ENCODE measurements around the gene MBTPS1.

The MBTPS1 gene

DNA sequence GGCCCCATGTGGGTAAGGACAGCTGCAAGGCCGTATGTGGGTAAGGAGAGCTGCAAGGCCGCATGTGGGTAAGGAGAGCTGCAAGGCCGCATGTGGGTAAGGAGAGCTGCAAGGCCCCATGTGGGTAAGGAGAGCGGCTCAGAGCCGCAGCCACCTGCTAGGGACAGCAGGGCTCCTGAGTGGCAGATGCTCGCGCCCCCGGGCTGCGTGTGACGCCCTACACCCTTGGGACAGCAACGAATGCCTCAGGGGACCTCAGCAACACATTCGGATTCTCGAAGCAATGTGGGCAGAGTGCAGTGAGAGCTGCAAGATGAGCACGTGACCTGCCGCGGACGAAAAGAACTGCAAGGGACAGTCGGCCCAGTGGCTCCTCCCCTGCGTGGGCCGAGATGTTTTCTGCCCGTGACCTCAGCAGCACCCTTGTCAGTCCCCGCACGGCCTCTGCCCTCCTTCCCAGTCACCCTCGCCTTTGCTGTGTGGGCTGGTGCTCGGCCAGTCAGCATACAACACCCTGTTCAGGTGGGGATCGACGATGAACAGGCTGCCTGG is 64.6 kb downstream of the MBTPS1 start:
- no peak for DNase-seq (ENCODE audit: low read depth)

DNA sequence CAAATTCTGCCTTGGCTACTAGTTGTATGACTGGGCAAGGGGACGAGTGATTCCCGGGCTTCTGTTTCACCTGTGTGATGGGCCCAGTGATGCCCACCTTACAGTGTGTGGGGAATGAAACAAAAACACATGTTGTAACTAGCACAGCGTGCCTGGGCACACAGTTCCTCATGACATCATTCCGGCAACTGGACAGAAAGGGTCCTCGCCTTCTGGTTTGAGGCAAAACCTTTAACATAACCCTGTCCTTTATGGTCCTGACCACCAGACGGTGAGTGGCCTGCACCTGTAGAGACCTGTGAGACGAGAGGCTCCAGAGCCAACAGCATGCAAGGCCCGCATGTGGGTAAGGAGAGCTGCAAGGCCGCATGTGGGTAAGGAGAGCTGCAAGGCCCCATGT is 66.4 kb downstream of the MBTPS1 start:
- DNase-seq (ENCODE audit: low read depth), result no peak

DNA sequence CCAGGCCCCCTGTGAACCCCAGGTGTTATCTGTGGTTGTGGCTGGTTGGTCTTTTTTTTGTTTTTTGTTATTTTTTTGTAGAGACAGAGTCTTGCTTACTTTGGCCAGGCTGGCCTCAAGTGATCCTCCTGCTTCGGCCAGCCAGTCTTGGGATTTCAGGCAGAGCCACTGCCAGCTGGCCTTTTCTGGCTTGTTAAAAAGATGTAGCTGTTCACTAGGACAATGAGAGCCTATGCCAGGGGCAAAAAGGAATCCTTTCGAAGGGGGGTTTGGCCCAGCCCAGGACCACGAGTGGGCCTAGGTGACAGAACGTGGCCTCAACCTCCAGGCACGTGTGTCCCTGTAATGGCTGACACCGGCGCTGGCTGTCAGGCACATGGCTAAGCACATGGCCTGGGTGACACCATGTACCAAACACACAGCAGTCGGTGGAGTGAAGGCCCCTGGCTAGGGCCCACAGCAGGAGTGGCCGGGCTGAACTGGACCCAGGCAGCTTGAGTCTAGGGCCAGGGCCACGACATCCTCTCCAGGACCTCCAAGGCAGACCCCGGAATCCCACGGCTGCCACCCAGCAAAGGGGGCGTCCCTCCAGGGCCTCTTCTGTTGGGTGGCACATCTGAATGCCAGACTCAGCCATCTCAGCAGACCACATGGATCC is 67.2 kb downstream of the MBTPS1 start:
- DNase-seq (ENCODE audit: low read depth), result no peak

DNA sequence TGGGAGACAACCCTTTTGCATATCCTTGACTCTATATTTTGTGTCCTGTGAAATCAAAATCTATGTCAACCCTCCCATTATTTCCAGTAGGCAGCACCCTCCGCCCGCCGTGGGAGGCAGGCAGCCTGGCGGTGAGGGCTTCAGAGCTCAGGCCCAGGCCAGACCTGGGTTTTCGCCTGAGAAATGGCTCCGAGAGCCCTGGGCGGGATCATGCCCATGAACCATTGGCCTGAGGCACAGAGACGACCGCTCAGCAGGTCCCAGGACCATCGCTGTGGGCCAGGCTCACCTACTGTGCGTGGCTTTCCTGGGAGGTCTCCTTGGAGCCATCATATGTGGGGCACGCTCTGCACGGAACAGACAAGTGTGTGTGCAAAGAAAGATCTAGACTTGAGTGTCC is 67.9 kb downstream of the MBTPS1 start:
- DNase-seq (ENCODE audit: low read depth), result no peak

GRCh38 chr16:84048270-84048669 is 68.5 kb downstream of the MBTPS1 start:
- DNase-seq (ENCODE audit: low read depth), result no peak

DNA sequence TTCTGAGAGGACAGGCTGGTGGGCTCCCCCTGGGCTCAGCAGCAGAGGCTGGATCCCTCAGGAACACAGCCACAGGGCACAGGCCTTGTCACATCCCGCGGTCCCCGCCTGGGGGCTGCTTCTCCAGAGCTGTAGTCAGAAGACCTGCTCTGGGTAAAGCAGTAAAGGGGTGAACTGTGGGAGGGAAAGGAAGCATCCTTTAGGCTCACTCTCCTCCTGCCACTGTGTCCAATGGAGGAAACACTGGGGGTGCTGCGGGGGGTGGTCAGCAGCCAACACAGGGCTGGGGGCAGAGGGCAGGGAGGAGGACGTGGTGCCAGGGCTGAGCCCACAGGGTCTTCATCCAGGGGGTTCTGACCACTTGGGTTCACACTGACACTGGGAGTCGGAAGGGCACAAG is 69.1 kb downstream of the MBTPS1 start:
- no peak for DNase-seq (ENCODE audit: low read depth)

DNA sequence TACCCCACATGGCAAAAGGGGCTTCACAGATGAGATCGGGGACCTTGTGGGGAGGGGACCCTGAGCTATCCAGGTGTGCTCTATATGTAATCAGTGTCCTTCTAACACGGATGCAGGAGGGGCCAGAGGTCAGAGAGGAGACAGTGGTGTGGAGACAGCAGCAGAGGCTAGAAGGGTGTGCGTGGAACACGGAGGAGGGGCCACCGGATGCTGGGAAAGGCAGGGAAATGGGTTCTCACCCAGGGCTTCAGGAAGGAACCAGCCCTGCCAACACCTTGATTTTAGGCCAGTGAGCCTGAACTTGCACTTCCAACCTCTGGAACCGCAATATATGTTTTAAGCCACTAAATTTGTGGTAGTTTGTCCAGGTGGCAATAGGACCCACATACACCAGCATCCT is 69.5 kb downstream of the MBTPS1 start:
- no peak for DNase-seq (ENCODE audit: low read depth)

DNA sequence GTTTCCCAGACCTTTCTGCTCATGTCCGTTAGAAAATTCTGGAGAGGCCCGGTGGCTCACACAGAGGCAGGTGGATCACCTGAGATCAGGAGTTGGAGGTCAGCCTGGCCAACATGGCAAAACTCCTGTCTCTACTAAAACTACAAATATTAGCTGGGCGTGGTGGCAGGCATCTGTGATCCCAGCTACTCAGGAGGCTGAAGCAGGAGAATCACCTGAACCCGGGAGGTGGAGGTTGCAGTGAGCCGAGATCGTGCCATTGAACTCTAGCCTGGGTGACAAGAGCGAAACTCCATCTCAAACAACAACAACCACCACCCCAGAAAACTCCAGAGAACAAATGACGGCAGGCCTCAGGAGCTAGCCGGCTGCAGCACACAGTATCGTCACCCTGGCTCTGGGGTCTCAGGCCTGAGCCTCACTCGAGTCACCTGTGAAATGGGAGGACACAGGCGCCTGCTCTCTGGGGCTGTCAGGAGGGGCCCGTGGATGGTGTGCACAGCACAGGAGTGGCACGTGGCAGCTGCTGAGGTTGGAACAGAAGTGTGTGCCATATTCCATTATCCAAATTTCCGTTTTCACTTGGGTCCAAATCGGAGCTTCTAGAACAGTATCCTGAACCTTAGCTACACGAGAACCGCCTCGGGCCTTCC is 70.8 kb downstream of the MBTPS1 start:
- no peak for DNase-seq (ENCODE audit: low read depth)

- DNase-seq (ENCODE audit: low read depth), result no peak
These were observed 71.5 kb downstream of the MBTPS1 start for GRCh38 chr16:84045001-84045817.

- no peak for DNase-seq (ENCODE audit: low read depth)
These were observed 72.6 kb downstream of the MBTPS1 start for GRCh38 chr16:84044118-84044488.

GRCh38 chr16:84043486-84044117 is 73.1 kb downstream of the MBTPS1 start:
- no peak for DNase-seq (ENCODE audit: low read depth)

DNA sequence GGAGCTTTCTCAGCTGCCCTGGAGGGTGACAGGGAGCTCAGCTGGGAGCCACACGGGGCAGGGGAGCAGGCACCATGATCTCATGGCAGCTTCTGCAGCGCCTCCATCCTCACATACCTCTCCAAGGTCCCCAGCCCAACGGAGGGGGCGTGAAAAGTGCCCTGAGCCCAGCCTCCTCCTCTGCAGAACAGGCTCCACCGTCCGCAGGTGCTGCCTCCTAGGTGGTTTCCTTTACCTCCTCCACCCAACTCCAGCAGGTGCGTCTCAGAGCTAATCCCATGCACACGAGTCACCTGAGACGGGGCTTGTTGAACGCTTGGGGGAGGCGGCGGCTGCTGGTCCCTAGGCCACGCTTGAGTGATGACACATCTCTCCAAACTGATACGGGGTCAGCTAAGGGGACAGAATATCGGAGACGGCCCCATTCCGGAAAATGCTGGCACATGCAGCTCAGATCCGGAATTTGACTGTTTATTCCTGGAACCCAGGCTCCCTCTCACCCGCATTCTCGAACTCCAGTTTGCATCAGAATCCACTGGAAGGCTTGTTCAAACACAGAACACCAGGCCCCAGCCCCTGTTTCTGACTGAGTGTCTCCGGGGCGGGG is 73.8 kb downstream of the MBTPS1 start:
- DNase-seq (ENCODE audit: low read depth), result no peak

DNA sequence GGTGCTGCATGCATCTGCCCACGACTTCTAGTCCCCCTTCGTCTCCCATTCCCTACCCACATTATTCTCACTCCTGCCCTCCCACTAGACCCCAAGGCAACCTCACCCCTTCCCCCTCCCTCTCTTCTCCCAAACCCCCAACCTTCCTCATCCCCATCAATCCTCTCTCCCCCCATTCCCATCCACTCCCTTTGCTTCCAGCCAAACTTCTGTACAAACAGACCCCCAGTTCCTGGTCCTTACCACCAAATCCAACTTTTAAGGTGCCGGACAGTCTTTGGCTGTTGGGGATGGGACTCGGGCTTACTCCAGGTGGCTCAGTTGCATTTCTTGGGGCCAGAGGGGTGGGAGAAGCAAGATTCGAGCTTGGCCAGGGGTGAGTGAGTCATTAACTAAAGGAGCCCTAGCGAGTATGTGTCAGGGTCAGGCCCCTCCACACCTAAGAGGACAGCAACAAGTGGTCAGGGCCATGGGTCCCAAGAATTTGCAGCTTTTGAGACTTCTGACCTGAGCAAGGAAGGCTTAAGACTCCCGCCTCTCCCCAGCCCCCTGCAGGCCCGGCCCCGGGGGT is 74.3 kb downstream of the MBTPS1 start, which contains the start of gene SLC38A8:
TSS of gene SLC38A8 (minus strand) at position 488 of the 571 bp plus-strand sequence. CDS start 638 bp downstream, outside the sequence.
- no peak for DNase-seq (ENCODE audit: low read depth)

DNA sequence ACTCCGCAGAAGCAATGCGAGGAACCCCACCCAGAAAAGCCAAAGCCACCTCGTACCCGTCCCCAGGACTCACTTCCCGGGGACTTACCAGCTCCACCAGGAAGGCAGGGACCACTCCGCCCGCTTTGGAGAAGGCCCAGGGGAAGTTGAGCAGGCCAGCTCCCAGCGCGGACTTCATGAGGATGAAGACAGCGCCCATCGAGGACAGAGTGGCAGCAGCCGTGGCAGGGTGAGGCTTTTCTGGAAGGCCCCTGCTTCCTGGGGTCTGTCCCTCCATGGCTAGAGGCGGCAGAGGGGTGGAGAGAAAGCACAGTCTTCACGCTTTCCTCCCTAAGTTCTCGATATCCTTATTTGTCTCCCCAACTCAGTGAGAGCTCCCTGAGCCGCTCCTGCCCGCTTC is 74.9 kb downstream of the MBTPS1 start:
- DNase-seq (ENCODE audit: low read depth), result no peak

DNA sequence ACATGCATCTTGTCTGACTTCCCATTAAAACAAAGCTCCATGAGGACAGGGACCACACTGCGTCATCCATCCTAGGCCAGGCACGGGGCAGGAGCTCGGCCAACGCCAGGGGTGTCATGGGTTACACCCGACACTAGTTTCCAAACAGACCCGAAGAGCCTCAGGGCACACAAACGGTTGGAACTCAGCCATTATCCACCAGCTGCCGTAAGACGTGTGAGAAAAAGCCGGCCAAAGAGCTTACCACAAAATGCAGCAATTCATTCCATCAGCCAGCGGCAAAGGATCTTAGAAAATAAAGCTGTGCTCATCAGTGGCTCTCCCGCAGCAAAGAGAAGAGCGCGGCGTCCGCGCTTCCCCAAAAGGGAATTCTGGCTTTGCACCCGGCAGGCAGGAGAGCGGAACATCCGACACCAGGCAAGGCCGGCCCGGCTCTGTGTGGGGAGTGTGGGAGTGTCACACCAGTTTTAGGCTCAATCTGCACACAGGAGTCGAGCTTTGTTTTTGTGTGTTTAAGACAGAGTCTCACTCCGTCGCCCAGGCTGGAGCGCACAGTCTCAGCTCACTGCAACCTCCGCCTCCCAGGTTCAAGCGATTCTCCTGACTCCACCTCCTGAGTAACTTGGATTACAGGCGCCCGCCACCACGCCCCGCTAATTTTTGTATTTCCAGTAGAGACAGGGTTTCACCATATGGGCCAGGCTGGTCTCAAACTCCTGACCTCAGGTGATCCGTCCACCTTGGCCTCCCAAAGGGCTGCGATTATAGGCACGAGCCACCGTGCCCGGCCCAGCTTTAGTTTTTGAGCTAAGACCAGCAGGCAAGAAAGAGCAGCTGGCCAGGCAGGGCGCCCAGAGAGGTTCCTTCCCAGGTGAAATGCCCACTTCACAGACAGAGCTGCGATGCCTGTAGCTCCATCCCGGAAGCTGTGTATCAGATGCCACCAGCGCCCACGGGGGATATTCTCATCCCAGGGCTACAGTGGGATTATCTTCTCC is 75.6 kb downstream of the MBTPS1 start:
- DNase-seq (ENCODE audit: low read depth), result peak; percentile 63

DNA sequence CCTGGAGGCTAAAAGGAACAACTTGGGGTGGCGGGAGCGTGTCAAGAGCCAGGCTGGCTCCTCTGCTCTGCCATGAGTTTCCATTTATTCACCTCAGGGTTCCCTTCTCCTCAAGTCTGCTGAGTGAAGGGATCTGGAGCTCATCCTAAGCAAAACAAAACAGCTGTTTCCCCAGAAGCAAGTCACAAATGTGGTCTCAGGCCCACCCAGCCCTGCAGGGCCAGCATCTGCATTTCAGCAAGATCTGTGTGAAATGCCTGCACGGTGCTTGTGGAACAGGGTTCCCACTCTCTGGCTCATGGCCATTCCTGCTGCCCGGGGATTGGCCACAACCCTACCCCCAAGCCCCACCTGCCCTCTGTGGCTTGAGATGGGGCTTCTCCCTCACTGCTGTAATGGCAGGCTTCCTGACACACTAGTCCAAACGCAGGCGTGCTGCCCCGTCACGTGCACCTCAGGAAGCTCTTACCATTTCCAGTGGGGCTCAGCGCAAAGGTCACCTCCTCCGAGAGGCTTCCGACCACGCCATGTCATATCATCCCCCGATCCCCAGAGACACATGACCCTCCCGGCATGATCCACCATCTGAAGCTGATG is 76.4 kb downstream of the MBTPS1 start:
- DNase-seq (ENCODE audit: low read depth), result no peak

GRCh38 chr16:84039696-84040095 is 77.0 kb downstream of the MBTPS1 start:
- DNase-seq (ENCODE audit: low read depth), result no peak

DNA sequence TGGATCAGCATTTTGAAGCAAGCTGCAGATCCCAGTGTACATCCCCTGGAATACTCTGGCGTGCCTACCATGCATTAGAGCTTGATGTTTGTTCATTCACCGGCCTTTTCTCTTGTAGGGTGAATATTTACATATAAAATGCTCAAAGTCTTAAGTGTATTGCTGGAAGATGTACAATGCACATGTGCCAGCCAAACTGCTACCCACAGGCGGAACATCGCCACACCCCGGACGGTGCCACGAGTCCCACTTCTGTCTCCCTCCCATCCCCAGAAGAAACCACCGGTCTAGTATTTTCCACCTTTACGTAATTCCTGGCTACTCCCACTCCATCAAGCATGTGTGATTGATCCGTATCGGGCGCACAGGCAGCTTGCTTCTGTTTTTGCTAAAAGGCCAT is 78.3 kb downstream of the MBTPS1 start:
- no peak for DNase-seq (ENCODE audit: low read depth)

GRCh38 chr16:84036982-84037425 is 79.7 kb downstream of the MBTPS1 start:
- no peak for DNase-seq (ENCODE audit: low read depth)

DNA sequence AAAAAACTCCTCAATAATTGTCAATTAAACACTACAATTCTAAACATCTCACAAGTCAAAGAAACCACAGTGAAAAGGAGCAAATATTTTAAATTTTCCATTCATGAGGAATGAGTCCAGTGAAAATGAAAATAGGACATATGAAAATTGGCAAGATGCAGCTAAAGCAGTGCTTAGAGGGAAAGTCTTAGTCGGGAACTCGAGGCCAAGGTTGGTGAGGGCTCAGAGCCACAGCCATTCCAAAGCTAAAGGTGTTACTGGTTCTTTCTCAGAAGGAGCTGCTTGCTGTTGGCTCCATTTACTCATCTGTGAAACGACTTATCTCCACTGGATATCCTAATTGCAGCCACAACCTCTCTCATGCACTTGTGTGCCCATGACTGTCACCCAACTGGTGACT is 80.6 kb downstream of the MBTPS1 start:
- DNase-seq (ENCODE audit: low read depth), result no peak
